PC-3 (cell line): ENCODE results near the gene ALKBH1. TPM values are rescaled to one million over a fixed set of nuclear protein-coding genes. Genes with fewer than 3 reads are reported as not detected.

Source experiments
- ATAC-seq: fragments of 200-7000 bp; cut with Tn5 transposase; 2 replicates; pipeline ENCODE4 v1.9.1; 2020; ENCODE audit warnings: mild to moderate bottlenecking, moderate library complexity
- BruUV-seq: library from RNA; stranded (reverse); fragments of 400-500 nt; replicated peaks from 2 replicates; lab custom pipeline; 2021; lab: Mats Ljungman, UMichigan
- CTCF ChIA-PET: fragments of 300-600 bp; sonication (Branson Sonifier 250); formaldehyde crosslinking; loops from one replicate; lab custom pipeline; 2022; ENCODE audit warnings: antibody characterized with exemption; lab: Charles Lee
- POLR2A ChIA-PET: fragments of 300-600 bp; sonication (Branson Sonifier 250); formaldehyde crosslinking; loops from one replicate; lab custom pipeline; 2022; ENCODE audit warnings: antibody characterized with exemption; ENCODE audit not compliant: unreplicated experiment; lab: Charles Lee
- DNase-seq: peaks from one replicate; pipeline ENCODE4 v3.0.0-alpha.2; 2015
- H2AFZ ChIP-seq: fragments of 300-600 bp; sonication (generic); 2 replicates; pipeline ENCODE4 v1.6.0; 2016; ENCODE audit warnings: antibody characterized with exemption, low read length
- H3F3A ChIP-seq: fragments of 300-600 bp; sonication (generic); one replicate; pipeline ENCODE4 v1.6.0; 2017; ENCODE audit warnings: antibody characterized with exemption, low read length, control low read depth, mild to moderate bottlenecking; ENCODE audit not compliant: unreplicated experiment
- H3K27ac ChIP-seq: fragments of 300-600 bp; sonication (generic); 2 replicates; pipeline ENCODE4 v1.5.1; 2016; ENCODE audit warnings: mild to moderate bottlenecking, low read length
- H3K27me3 ChIP-seq: fragments of 300-600 bp; sonication (generic); 2 replicates; pipeline ENCODE4 v1.6.1; 2016; ENCODE audit warnings: low read length, mixed read lengths
- H3K36me3 ChIP-seq: fragments of 300-600 bp; sonication (generic); 2 replicates; pipeline ENCODE4 v1.6.1; 2016; ENCODE audit warnings: low read depth, mixed run types, low read length, mixed read lengths
- H3K4me1 ChIP-seq: fragments of 300-600 bp; sonication (generic); 2 replicates; pipeline ENCODE4 v1.5.1; 2016; ENCODE audit warnings: low read length; ENCODE audit not compliant: insufficient read depth
- H3K4me2 ChIP-seq: fragments of 300-600 bp; sonication (generic); 2 replicates; pipeline ENCODE4 v1.6.0; 2016; ENCODE audit warnings: low read length
- H3K4me3 ChIP-seq: fragments of 300-600 bp; sonication (generic); 2 replicates; pipeline ENCODE4 v1.5.1; 2016; ENCODE audit warnings: mild to moderate bottlenecking, low read length, mixed read lengths
- H3K79me2 ChIP-seq: fragments of 300-600 bp; sonication (generic); 2 replicates; pipeline ENCODE4 v1.6.1; 2017; ENCODE audit warnings: low read length, mixed read lengths
- H3K9ac ChIP-seq: fragments of 300-600 bp; sonication (generic); 2 replicates; pipeline ENCODE4 v1.6.0; 2016; ENCODE audit warnings: mild to moderate bottlenecking, low read length
- H3K9me2 ChIP-seq: fragments of 300-600 bp; sonication (generic); replicated peaks from 2 replicates; pipeline ENCODE4 v1.6.1; 2016; ENCODE audit warnings: mixed run types, low read length, mixed read lengths
- H3K9me3 ChIP-seq: fragments of 300-600 bp; sonication (generic); 2 replicates; pipeline ENCODE4 v1.6.1; 2016; ENCODE audit warnings: low read length, mixed read lengths
- H4K20me1 ChIP-seq: fragments of 300-600 bp; sonication (generic); 2 replicates; pipeline ENCODE4 v1.6.1; 2016; ENCODE audit warnings: low read length, mixed read lengths
- CTCF ChIP-seq: fragments of 300-600 bp; sonication (generic); conservative IDR thresholded peaks from 2 replicates; pipeline ENCODE4 v1.5.1; 2017; ENCODE audit warnings: antibody characterized with exemption, low read depth, mild to moderate bottlenecking, low read length
- EZH2 ChIP-seq: fragments of 300-600 bp; sonication (generic); IDR thresholded peaks from one replicate; pipeline ENCODE4 v1.6.1; 2017; ENCODE audit warnings: antibody characterized with exemption, mild to moderate bottlenecking, low read length; ENCODE audit not compliant: unreplicated experiment
- EZH2phosphoT487 ChIP-seq: fragments of 300-600 bp; sonication (generic); IDR thresholded peaks from 2 replicates; pipeline ENCODE4 v1.6.1; 2018; ENCODE audit warnings: mild to moderate bottlenecking, antibody characterized with exemption, low read length, borderline replicate concordance
- intact Hi-C: fragments of 100-400 bp; cut with micrococcal nuclease; formaldehyde crosslinking; loops from 2 replicates; pipeline ENCODE4 v1.9.0; 2023
- total RNA-seq: library from RNA; depleted of rRNA; stranded (reverse); fragments of >200 nt; gene quantifications from 2 replicates; pipeline ENCODE4 v1.2.3, GENCODE V29; 2014

The ALKBH1 gene
- total RNA-seq, 1 experiment from 2014 or later = 9.7 TPM

- POLR2A ChIA-PET = interaction anchor here (0.7 kb wide), 1 partner anchor 60 kb away, joined by 3 read pairs; no protein-coding TSS in a partner anchor
- H3K4me1 ChIP-seq = no peaks in the 10 kb centered on the region
- H3K4me2 ChIP-seq = no peak overlapping the region
- H3K27ac ChIP-seq = no peak overlapping the region
- H3K9me3 ChIP-seq = no peaks in the 10 kb centered on the region
- no peaks in the 10 kb centered on the region for H3K79me2 ChIP-seq
- no peaks in the 10 kb centered on the region for H3K9me2 ChIP-seq
- no peaks in the 10 kb centered on the region for H4K20me1 ChIP-seq
- no peak overlapping the region for H3K4me3 ChIP-seq
- no TSS peak for BruUV-seq
- H3K9ac ChIP-seq = no peak overlapping the region
- no peaks in the 10 kb centered on the region for H3K27me3 ChIP-seq
- H2AFZ ChIP-seq = peak overlapping the region; percentile 9; the same call in 1 of the 2 replicates
- DNase-seq (no peak), ATAC-seq (no peak)
- H3F3A ChIP-seq = no peaks in the 10 kb centered on the region
- no peaks in the 10 kb centered on the region for H3K36me3 ChIP-seq
- TF ChIP-seq EZH2phosphoT487 = no peak
- no peak for TF ChIP-seq CTCF
- CTCF ChIA-PET = interaction anchor here (0.7 kb wide), 1 partner anchor 913 kb away, joined by 3 read pairs; no protein-coding TSS in a partner anchor
- intact Hi-C loops = loop anchor here (2.0 kb wide), 2 partner anchors 55 to 163 kb away; partner anchors contain the start of genes ALKBH1 and SLIRP
These were observed 53.8 kb downstream of the ALKBH1 start for GRCh38 chr14:77654001-77654441.

GRCh38 chr14:77649326-77649725 is 58.5 kb downstream of the ALKBH1 start:
- BruUV-seq = no TSS peak
- H3K27ac ChIP-seq = no peak overlapping the region
- ChIA-PET CTCF (interaction anchor here (0.6 kb wide), 1 partner anchor 213 kb away, joined by 4 read pairs; no protein-coding TSS in a partner anchor), POLR2A (no interaction called here)
- intact Hi-C loops = no loop called here
- DNase-seq = no peak
- no peak overlapping the region for H3K9ac ChIP-seq
- H3K4me3 ChIP-seq = no peak overlapping the region
- H3K9me2 ChIP-seq = no peaks in the 10 kb centered on the region
- H3K4me2 ChIP-seq = no peak overlapping the region
- H4K20me1 ChIP-seq = no peaks in the 10 kb centered on the region
- H3K79me2 ChIP-seq = no peaks in the 10 kb centered on the region
- TF ChIP-seq EZH2 (no peak), CTCF (no peak), EZH2phosphoT487 (no peak)
- no peaks in the 10 kb centered on the region for H3K27me3 ChIP-seq
- no peaks in the 10 kb centered on the region for H3F3A ChIP-seq
- H3K4me1 ChIP-seq = no peaks in the 10 kb centered on the region
- no peaks in the 10 kb centered on the region for H3K36me3 ChIP-seq
- H2AFZ ChIP-seq = no peak overlapping the region
- H3K9me3 ChIP-seq = no peaks in the 10 kb centered on the region
- ATAC-seq = no peak

DNA sequence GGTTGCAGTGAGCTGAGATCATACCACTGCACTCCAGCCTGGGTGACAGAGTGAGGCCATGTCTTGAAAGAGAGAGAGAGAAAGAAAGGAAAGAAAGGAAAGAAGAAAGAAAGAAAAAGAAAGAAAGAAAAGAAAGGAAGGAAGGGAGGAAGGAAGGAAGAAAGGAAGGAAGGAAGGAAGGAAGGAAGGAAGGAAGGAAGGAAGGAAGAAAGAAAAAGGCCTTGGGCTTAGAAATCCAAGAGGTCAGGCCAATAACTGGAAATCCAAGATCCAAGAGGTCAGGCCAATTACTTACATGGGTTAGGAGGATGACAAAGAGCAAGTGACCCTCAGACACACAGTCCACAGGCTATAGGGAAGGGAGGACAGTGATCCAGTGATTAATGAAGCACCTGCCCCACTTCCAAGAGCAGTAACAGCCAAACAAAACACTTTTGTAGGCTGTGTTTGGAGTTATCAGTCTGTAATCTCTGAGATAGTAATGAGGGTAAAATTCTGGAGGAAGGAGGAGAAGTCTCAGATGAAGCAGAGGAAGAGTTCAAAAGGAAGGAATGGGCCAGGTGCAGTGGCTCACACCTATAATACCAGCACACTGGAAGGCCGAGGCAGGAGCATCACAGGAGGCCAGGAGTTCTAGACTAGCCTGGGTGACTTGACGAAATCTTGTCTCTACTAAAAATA is 59.2 kb downstream of the ALKBH1 start:
- no peaks in the 10 kb centered on the region for H3K9me3 ChIP-seq
- H3K27me3 ChIP-seq = no peaks in the 10 kb centered on the region
- intact Hi-C loops = no loop called here
- no peaks in the 10 kb centered on the region for H3K36me3 ChIP-seq
- BruUV-seq = no TSS peak
- H3K4me3 ChIP-seq = no peak overlapping the region
- H3K79me2 ChIP-seq = no peaks in the 10 kb centered on the region
- ATAC-seq (no peak), DNase-seq (no peak)
- no peak for TF ChIP-seq EZH2
- TF ChIP-seq EZH2phosphoT487 = no peak
- TF ChIP-seq CTCF = no peak
- H3K9me2 ChIP-seq = no peaks in the 10 kb centered on the region
- H2AFZ ChIP-seq = no peak overlapping the region
- H3F3A ChIP-seq = no peaks in the 10 kb centered on the region
- H4K20me1 ChIP-seq = no peaks in the 10 kb centered on the region
- CTCF ChIA-PET = no interaction called here
- no peaks in the 10 kb centered on the region for H3K4me1 ChIP-seq
- H3K27ac ChIP-seq = no peak overlapping the region
- POLR2A ChIA-PET = no interaction called here
- no peak overlapping the region for H3K4me2 ChIP-seq
- H3K9ac ChIP-seq = no peak overlapping the region
